Prostate gland (tissue), 2 donors: ENCODE measurements around the gene DGKZ. TPM values are rescaled to one million over a fixed set of nuclear protein-coding genes. Genes with fewer than 3 reads are reported as not detected.

Experiments used
- DNase-seq: peaks from one replicate; pipeline ENCODE4 v3.0.0-alpha.2; 2019; ENCODE audit warnings: low spot score
- H3K27ac ChIP-seq, 2 donors: fragments of 200-600 bp; sonication (generic); 2 replicates each; pipeline ENCODE4 v1.5.1; 2017 to 2019
- H3K27me3 ChIP-seq: fragments of 200-600 bp; sonication (generic); replicated peaks from 2 replicates; pipeline ENCODE4 v1.5.1; 2019; ENCODE audit not compliant: insufficient read depth
- H3K36me3 ChIP-seq, 2 donors: fragments of 200-600 bp; sonication (generic); 1 replicate in 1 of 2; 2 replicates in 1 of 2; pipeline versions ENCODE4 v1.5.1 to v1.8.1; 2017 to 2019
- H3K4me1 ChIP-seq: fragments of 200-600 bp; sonication (generic); replicated peaks from 2 replicates; pipeline ENCODE4 v1.5.1; 2019
- H3K4me3 ChIP-seq, 2 donors: fragments of 200-600 bp; sonication (generic); 2 replicates each; pipeline ENCODE4 v1.5.1; 2017 to 2019
- H3K9me3 ChIP-seq: fragments of 200-600 bp; sonication (generic); 2 replicates; pipeline ENCODE4 v1.5.1; 2017
- POLR2A ChIP-seq: fragments of 450-650 bp; IDR thresholded peaks from one replicate; pipeline ENCODE4 v1.6.1; 2016; ENCODE audit warnings: antibody characterized with exemption, mild to moderate bottlenecking
- POLR2AphosphoS5 ChIP-seq: sonication (generic); formaldehyde crosslinking; IDR thresholded peaks from one replicate; pipeline ENCODE4 v1.6.1; 2017; ENCODE audit warnings: antibody characterized with exemption
- WGBS: methylation state at CpG from one replicate; pipeline ENCODE4 v1.1.5; 2018; 5-methylcytosine and 5-hydroxymethylcytosine counted together
- intact Hi-C: fragments of 100-400 bp; cut with DNase I; formaldehyde crosslinking; loops from one replicate; pipeline ENCODE4 v1.14.2; 2022
- total RNA-seq, 2 donors: library from RNA; depleted of rRNA; stranded (reverse); fragments of >200 nt; gene quantifications; one replicate each; pipeline ENCODE4 v1.1.0, GENCODE V29; 2016
- TF ChIP-seq, protein P1 (sequence below), 4 experiments: fragments of 200-600 bp in 2 of 4; fragments of 450-650 bp in 2 of 4; sonication (generic) in 2 of 4; IDR thresholded peaks; 1 replicate in 3 of 4; 2 replicates in 1 of 4; pipeline ENCODE4 v1.5.1; 2016 to 2019; ENCODE audit warnings: antibody characterized with exemption in 4 of 4, mild to moderate bottlenecking in 2 of 4, moderate library complexity in 2 of 4

DGKZ gene
- total RNA-seq, 2 donors from 2014 or later = 53.6 to 95.0 TPM

DNA sequence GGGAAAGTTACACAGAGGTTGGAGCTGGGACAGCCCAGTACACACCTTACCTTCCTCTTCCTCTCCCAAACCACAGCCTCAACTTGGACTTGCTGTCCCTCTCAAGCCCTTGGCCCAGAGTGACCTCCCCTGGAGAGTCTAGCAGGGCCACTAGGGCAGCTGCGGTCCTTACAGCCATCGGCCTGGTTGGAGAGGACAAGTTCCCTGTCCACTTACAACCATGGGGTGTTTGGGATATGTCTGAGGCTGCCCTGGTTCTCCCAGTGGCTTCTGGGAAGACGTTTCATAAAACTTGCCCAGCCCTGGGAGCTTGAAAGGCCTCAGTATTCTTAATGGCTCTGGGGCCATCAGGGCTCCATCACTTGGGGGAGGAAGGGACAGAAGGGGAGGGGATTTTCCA is 13.1 kb upstream of the DGKZ start:
- no peak overlapping the region for H3K27ac ChIP-seq
- peaks cover 6% of the 10 kb centered on the region for H3K4me1 ChIP-seq
- H3K4me3 ChIP-seq = no peak overlapping the region
- DNase-seq = no peak
- no peak for TF ChIP-seq POLR2A
- no peak for TF ChIP-seq POLR2AphosphoS5
- TF ChIP-seq, protein P1, sequence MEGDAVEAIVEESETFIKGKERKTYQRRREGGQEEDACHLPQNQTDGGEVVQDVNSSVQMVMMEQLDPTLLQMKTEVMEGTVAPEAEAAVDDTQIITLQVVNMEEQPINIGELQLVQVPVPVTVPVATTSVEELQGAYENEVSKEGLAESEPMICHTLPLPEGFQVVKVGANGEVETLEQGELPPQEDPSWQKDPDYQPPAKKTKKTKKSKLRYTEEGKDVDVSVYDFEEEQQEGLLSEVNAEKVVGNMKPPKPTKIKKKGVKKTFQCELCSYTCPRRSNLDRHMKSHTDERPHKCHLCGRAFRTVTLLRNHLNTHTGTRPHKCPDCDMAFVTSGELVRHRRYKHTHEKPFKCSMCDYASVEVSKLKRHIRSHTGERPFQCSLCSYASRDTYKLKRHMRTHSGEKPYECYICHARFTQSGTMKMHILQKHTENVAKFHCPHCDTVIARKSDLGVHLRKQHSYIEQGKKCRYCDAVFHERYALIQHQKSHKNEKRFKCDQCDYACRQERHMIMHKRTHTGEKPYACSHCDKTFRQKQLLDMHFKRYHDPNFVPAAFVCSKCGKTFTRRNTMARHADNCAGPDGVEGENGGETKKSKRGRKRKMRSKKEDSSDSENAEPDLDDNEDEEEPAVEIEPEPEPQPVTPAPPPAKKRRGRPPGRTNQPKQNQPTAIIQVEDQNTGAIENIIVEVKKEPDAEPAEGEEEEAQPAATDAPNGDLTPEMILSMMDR (IDR thresholded peaks at IDR 0.05) = no peak
- intact Hi-C loops = loop anchor here (10.0 kb wide), 1 partner anchor 209 kb away; the partner anchor contains the start of gene PHF21A
- no peaks in the 10 kb centered on the region for H3K9me3 ChIP-seq
- no peaks in the 10 kb centered on the region for H3K27me3 ChIP-seq
- no peaks in the 10 kb centered on the region for H3K36me3 ChIP-seq
- 93% methylated on average over 3 of the region's 3 CpGs for WGBS

DNA sequence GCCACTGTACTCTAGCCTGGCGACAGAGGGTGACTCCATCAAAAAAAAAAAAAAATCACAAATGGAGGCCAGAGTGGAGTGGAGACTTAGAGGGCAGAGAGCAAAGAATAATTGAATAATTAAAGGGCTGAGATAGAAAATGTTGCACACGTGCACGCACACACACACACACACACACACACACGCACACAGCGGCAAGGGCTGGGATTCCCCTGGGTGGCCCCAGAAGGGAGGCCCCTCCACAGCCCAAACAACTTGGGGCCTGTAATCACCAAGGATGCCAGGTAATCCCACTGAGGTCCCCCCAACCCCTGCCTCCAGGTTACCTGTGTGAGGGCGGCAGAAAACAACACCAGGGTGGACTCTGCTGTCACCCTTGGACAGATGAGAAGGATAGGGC is 12.0 kb upstream of the DGKZ start:
- intact Hi-C loops = loop anchor here (10.0 kb wide), 1 partner anchor 210 kb away; the partner anchor contains the start of gene PHF21A
- TF ChIP-seq POLR2A = no peak
- no peak for TF ChIP-seq POLR2AphosphoS5
- TF ChIP-seq, protein P1 (IDR thresholded peaks at IDR 0.05) = no peak
- H3K4me3 ChIP-seq = no peak overlapping the region
- DNase-seq = no peak
- no peaks in the 10 kb centered on the region for H3K27me3 ChIP-seq
- peaks cover 11% of the 10 kb centered on the region for H3K4me1 ChIP-seq
- no peaks in the 10 kb centered on the region for H3K9me3 ChIP-seq
- no peaks in the 10 kb centered on the region for H3K36me3 ChIP-seq
- 94% methylated on average over 6 of the region's 6 CpGs for WGBS
- no peak overlapping the region for H3K27ac ChIP-seq

DNA sequence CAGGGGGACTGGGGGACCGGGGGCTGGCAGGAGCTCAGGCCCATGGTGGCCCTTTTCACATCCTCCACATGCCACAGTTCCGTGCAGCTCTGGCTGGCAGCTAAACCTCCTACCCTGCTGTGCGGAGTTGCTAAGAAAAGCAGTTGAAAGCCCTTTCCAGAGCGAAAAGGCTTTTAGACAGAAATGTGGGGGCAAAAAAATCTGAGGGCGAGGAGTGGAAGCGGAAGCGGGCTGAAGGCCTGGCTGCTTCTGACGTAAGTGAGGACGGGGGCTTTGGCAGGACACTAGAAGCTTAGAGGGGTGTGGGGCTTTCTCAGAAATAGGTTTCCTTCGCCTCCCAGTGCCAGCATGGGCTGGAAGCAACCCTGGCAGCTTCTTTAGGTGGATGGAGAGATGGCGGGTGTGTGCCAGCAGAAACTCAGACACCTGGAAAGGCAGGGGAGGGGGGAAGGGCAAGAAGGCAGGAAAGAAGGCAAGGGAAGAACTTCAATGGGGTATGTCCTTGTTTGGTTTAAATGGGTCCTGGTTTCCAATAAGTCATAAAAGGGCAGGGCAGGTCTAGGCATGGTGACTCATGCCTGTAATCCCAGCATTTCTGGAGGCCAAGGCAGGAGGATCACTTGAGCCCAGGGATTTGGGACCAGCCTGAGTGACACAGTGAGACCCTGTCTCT is 11.2 kb upstream of the DGKZ start:
- TF ChIP-seq POLR2AphosphoS5 (no peak), POLR2A (no peak)
- TF ChIP-seq, protein P1 (IDR thresholded peaks at IDR 0.05) = no peak
- H3K9me3 ChIP-seq = no peaks in the 10 kb centered on the region
- peaks cover 11% of the 10 kb centered on the region for H3K4me1 ChIP-seq
- intact Hi-C loops = loop anchor here (10.0 kb wide), 1 partner anchor 211 kb away; the partner anchor contains the start of gene PHF21A
- no peak for DNase-seq
- H3K4me3 ChIP-seq = no peak overlapping the region
- H3K27me3 ChIP-seq = no peaks in the 10 kb centered on the region
- WGBS = 84% methylated on average over 11 of the region's 11 CpGs
- no peak overlapping the region for H3K27ac ChIP-seq
- no peaks in the 10 kb centered on the region for H3K36me3 ChIP-seq

DNA sequence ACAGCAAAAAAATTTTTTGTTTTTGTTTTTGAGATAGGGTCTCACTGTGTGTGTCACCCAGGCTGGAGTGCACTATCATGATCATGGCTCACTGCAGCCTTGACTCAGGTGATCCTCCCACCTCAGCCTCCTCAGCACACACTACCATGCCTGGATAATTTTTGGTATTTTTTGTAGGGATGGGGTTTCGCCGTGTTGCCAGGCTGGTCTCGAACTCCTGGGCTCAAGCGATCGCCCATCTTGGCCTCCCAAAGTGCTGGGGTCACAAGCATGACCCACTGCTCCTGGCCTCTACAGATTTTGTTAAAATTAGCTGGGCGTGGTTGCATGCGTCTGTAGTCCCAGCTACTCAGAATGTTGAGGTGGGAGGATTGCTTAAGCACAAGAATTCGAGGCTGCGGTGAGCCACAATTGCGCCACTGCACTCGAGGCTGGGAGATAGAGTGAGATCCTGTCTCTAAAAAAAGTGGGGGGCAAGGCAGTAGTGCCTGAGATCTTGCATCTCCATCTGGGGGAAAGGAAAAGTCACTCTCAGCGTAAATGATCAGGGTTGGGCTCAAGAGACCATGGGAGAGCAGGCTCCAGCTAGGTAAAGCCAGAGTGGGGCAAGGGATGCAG is 10.6 kb upstream of the DGKZ start:
- intact Hi-C loops = loop anchor here (10.0 kb wide), 1 partner anchor 212 kb away; the partner anchor contains the start of gene PHF21A
- 91% methylated on average over 12 of the region's 12 CpGs for WGBS
- no peak for TF ChIP-seq POLR2AphosphoS5
- TF ChIP-seq, protein P1 (IDR thresholded peaks at IDR 0.05) = no peak
- no peak for TF ChIP-seq POLR2A
- H3K27ac ChIP-seq = no peak overlapping the region
- no peak overlapping the region for H3K4me3 ChIP-seq
- H3K27me3 ChIP-seq = no peaks in the 10 kb centered on the region
- no peaks in the 10 kb centered on the region for H3K9me3 ChIP-seq
- H3K36me3 ChIP-seq = no peaks in the 10 kb centered on the region
- H3K4me1 ChIP-seq = peaks cover 11% of the 10 kb centered on the region
- no peak for DNase-seq
